Endothelial cell of umbilical vein (primary cell): ENCODE measurements around the gene KHDRBS1. TPM values are rescaled to one million over a fixed set of nuclear protein-coding genes. Genes with fewer than 3 reads are reported as not detected.
A peak's percentile ranks its signal among the peaks of the same experiment; 100 is the strongest.

ENCODE experiments used
- BruUV-seq: library from RNA; stranded (reverse); fragments of 400-500 nt; replicated peaks from 2 replicates; lab custom pipeline; 2021; lab: Mats Ljungman, UMichigan
- CTCF ChIA-PET: fragments of 300-600, 350-600 bp; sonication (Branson Sonifier 250); formaldehyde crosslinking; loops from one replicate; lab custom pipeline; 2021; ENCODE audit warnings: antibody characterized with exemption, inconsistent platforms; lab: Charles Lee
- POLR2A ChIA-PET: fragments of 300-600, 350-600 bp; sonication (Branson Sonifier 250); formaldehyde crosslinking; loops from one replicate; lab custom pipeline; 2021; ENCODE audit warnings: antibody characterized with exemption, inconsistent platforms; lab: Charles Lee
- DNase-seq: peaks from one replicate; pipeline ENCODE4 v3.0.0-alpha.2; 2011; ENCODE audit warnings: low read depth, low spot score
- FAIRE-seq: peaks from 2 replicates; lab custom pipeline; 2011; peaks lifted over from hg19 to GRCh38; lab: Jason Lieb, UNC
- H2AFZ ChIP-seq: 2 replicates; pipeline ENCODE4 v1.6.0; 2012; ENCODE audit warnings: low read depth, low read length, control low read depth, inconsistent platforms
- H3K27ac ChIP-seq: 2 replicates; pipeline ENCODE4 v1.5.1; 2011; ENCODE audit warnings: low read depth, mild to moderate bottlenecking, control low read depth, low read length, moderate library complexity; ENCODE audit not compliant: insufficient read depth
- H3K27me3 ChIP-seq, 2 experiments: 2 replicates each; pipeline versions ENCODE4 v1.6.0 to v1.6.1; 2011; ENCODE audit warnings: low read length in 2 of 2, mixed read lengths in 1 of 2; ENCODE audit not compliant: control insufficient read depth in 2 of 2, insufficient read depth in 2 of 2
- H3K36me3 ChIP-seq, 2 experiments: 2 replicates in 1 of 2; 3 replicates in 1 of 2; pipeline ENCODE4 v1.5.1; 2011; ENCODE audit warnings: low read length in 2 of 2, mild to moderate bottlenecking in 1 of 2, moderate library complexity in 1 of 2; ENCODE audit not compliant: control insufficient read depth in 2 of 2, insufficient read depth in 2 of 2; ENCODE audit errors: extremely low read depth in 1 of 2
- H3K4me1 ChIP-seq: 3 replicates; pipeline ENCODE4 v1.5.1; 2011; ENCODE audit warnings: mild to moderate bottlenecking, low read length; ENCODE audit not compliant: control insufficient read depth, insufficient read depth; ENCODE audit errors: extremely low read depth
- H3K4me2 ChIP-seq: 2 replicates; pipeline ENCODE4 v1.6.1; 2011; ENCODE audit warnings: low read length, control low read depth, mixed read lengths; ENCODE audit not compliant: insufficient read depth
- H3K4me3 ChIP-seq, 3 experiments: fragments of 200-600 bp in 1 of 3; sonication (generic), shearing (Covaris generic) in 1 of 3; replicated peaks in 1 of 3; 2 replicates each; pipeline ENCODE4 v1.5.1; 2011 to 2016; ENCODE audit warnings: control low read depth in 3 of 3, low read length in 3 of 3, mild to moderate bottlenecking in 2 of 3, inconsistent platforms in 1 of 3, low read depth in 1 of 3, moderate library complexity in 1 of 3; ENCODE audit not compliant: insufficient read depth in 1 of 3
- H3K79me2 ChIP-seq: 2 replicates; pipeline ENCODE4 v1.6.0; 2012; ENCODE audit warnings: low read length, inconsistent platforms; ENCODE audit not compliant: control insufficient read depth, insufficient read depth
- H3K9ac ChIP-seq: replicated peaks from 2 replicates; pipeline ENCODE3; 2011; ENCODE audit warnings: low read length, control low read depth; ENCODE audit not compliant: insufficient read depth; ENCODE audit errors: extremely low read depth
- H3K9me1 ChIP-seq: replicated peaks from 3 replicates; pipeline ENCODE4 v1.6.0; 2011; ENCODE audit warnings: mild to moderate bottlenecking, low read length; ENCODE audit not compliant: control insufficient read depth, insufficient read depth; ENCODE audit errors: extremely low read depth
- H3K9me3 ChIP-seq: replicated peaks from 2 replicates; pipeline ENCODE4 v1.5.1; 2012; ENCODE audit warnings: low read length, inconsistent platforms; ENCODE audit not compliant: control insufficient read depth, insufficient read depth
- H4K20me1 ChIP-seq: replicated peaks from 2 replicates; pipeline ENCODE3; 2011; ENCODE audit warnings: mild to moderate bottlenecking, low read length; ENCODE audit not compliant: control insufficient read depth, insufficient read depth; ENCODE audit errors: extremely low read depth
- EZH2 ChIP-seq: IDR thresholded peaks from 2 replicates; pipeline ENCODE4 v1.6.1; 2012; ENCODE audit warnings: borderline replicate concordance, low read depth, mild to moderate bottlenecking, moderate library complexity, low read length, inconsistent platforms; ENCODE audit not compliant: severe bottlenecking
- FOS ChIP-seq: IDR thresholded peaks from 2 replicates; pipeline ENCODE4 v1.6.1; 2011; ENCODE audit warnings: mild to moderate bottlenecking, low read length, moderate library complexity, borderline replicate concordance; ENCODE audit not compliant: insufficient read depth
- GATA2 ChIP-seq: IDR thresholded peaks from 2 replicates; pipeline ENCODE4 v1.7.0; 2011; ENCODE audit warnings: low read depth, mild to moderate bottlenecking, moderate library complexity, mixed read lengths, low read length; ENCODE audit not compliant: insufficient read length, insufficient read depth
- JUN ChIP-seq: IDR thresholded peaks from 2 replicates; pipeline ENCODE4 v1.6.1; 2011; ENCODE audit warnings: borderline replicate concordance, low read depth; ENCODE audit not compliant: insufficient read length, insufficient read depth
- POLR2A ChIP-seq: IDR thresholded peaks from 2 replicates; pipeline ENCODE4 v1.6.1; 2012; ENCODE audit warnings: low read depth, mild to moderate bottlenecking, control low read depth, low read length
- POLR2AphosphoS5 ChIP-seq: IDR thresholded peaks from 2 replicates; pipeline ENCODE4 v1.6.1; 2012; ENCODE audit warnings: low read depth, mild to moderate bottlenecking, control low read depth, low read length, moderate library complexity; ENCODE audit not compliant: insufficient read depth
- dilution Hi-C: fragments of 300-500 bp; cut with MboI; formaldehyde crosslinking; loops from one replicate; pipeline ENCODE4 v1.15.0; 2019; ENCODE audit warnings: low sequenced_read_pairs; ENCODE audit not compliant: extremely low pct_ligation_motif_present
- intact Hi-C: fragments of 100-400 bp; cut with micrococcal nuclease; formaldehyde crosslinking; loops from one replicate; pipeline ENCODE4 v1.10.0; 2022
- polyA plus RNA-seq, 4 experiments: library from polyadenylated mRNA; depleted of rRNA in 3 of 4; stranded (reverse) in 3 of 4; unstranded in 1 of 4; fragments of >200 nt; gene quantifications; 2 replicates each; pipeline versions ENCODE4 v1.2.1 to v1.2.3, GENCODE V29; 2011 to 2012; ENCODE audit warnings: missing spikeins in 1 of 4
- total RNA-seq: library from RNA; stranded (reverse); gene quantifications from 2 replicates; pipeline ENCODE4 v1.2.3, GENCODE V29; 2021
- TF ChIP-seq, protein P1 (sequence below): IDR thresholded peaks from 2 replicates; pipeline ENCODE4 v1.6.1; 2011; ENCODE audit not compliant: insufficient read depth, insufficient read length
- TF ChIP-seq, protein P2 (sequence below), 2 donors: IDR thresholded peaks; 1 replicate in 1 of 2; 2 replicates in 1 of 2; pipeline ENCODE4 v1.5.1; 2011; ENCODE audit warnings: low read length in 2 of 2, mild to moderate bottlenecking in 2 of 2, moderate library complexity in 2 of 2, control low read depth in 1 of 2, inconsistent platforms in 1 of 2, low read depth in 1 of 2; ENCODE audit not compliant: insufficient read depth in 1 of 2; ENCODE audit errors: extremely low read depth in 1 of 2

The KHDRBS1 gene
- total and polyA plus RNA-seq, 2 donors (not counting 3 experiments of a cell fraction or from before 2014, with no cell fraction given), result 43.4 to 194 TPM

- H3K9ac ChIP-seq, result peak overlapping the region; percentile 82
- H3K9me3 ChIP-seq, result no peaks in the 10 kb centered on the region
- ChIA-PET POLR2A (interaction anchor here (0.7 to 0.9 kb wide), 4 partner anchors 10 to 382 kb away, joined by 3 to 5 read pairs (median 4); partner anchors contain the start of gene BSDC1), CTCF (interaction anchor here (0.6 to 3.6 kb wide), 6 partner anchors 10 to 224 kb away, joined by 3 to 15 read pairs (median 4); no protein-coding TSS in a partner anchor)
- peaks cover 10% of the 10 kb centered on the region for H4K20me1 ChIP-seq
- dilution Hi-C loops, result no loop called here
- DNase-seq (no peak), FAIRE-seq (no peak)
- no peaks in the 10 kb centered on the region for H3K27me3 ChIP-seq
- peaks cover 42% of the 10 kb centered on the region for H3K79me2 ChIP-seq
- no peaks in the 10 kb centered on the region for H3K36me3 ChIP-seq
- BruUV-seq, result TSS peak; percentile 88
- H3K4me1 ChIP-seq, result peaks cover 22% of the 10 kb centered on the region
- H3K27ac ChIP-seq, result peak overlapping the region; percentile 96
- H3K4me2 ChIP-seq, result peak overlapping the region; percentile 74
- TF ChIP-seq POLR2A (peak; percentile 72), EZH2 (no peak), JUN (no peak), POLR2AphosphoS5 (no peak), GATA2 (no peak), FOS (no peak)
- TF ChIP-seq, protein P1, sequence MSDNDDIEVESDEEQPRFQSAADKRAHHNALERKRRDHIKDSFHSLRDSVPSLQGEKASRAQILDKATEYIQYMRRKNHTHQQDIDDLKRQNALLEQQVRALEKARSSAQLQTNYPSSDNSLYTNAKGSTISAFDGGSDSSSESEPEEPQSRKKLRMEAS, result no peak
- TF ChIP-seq, protein P2, sequence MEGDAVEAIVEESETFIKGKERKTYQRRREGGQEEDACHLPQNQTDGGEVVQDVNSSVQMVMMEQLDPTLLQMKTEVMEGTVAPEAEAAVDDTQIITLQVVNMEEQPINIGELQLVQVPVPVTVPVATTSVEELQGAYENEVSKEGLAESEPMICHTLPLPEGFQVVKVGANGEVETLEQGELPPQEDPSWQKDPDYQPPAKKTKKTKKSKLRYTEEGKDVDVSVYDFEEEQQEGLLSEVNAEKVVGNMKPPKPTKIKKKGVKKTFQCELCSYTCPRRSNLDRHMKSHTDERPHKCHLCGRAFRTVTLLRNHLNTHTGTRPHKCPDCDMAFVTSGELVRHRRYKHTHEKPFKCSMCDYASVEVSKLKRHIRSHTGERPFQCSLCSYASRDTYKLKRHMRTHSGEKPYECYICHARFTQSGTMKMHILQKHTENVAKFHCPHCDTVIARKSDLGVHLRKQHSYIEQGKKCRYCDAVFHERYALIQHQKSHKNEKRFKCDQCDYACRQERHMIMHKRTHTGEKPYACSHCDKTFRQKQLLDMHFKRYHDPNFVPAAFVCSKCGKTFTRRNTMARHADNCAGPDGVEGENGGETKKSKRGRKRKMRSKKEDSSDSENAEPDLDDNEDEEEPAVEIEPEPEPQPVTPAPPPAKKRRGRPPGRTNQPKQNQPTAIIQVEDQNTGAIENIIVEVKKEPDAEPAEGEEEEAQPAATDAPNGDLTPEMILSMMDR (IDR thresholded peaks at IDR 0.05; ENCODE audit: extremely low read depth in 1 of 2, insufficient read depth in 1 of 2, low read depth in 1 of 2, low read length in 2 of 2), result no peak
- peak overlapping the region in 2 of 3 experiments; percentile 25 to 50 for H3K4me3 ChIP-seq
- peak overlapping the region; percentile 77 for H2AFZ ChIP-seq
- no peaks in the 10 kb centered on the region for H3K9me1 ChIP-seq
- intact Hi-C loops, result loop anchor here (2.0 kb wide), 1 partner anchor 74 kb away; the partner anchor contains the start of gene PTP4A2
Observed at GRCh38 chr1:32012709-32013385, 821 bp upstream of the KHDRBS1 start.
